ENCODE results near the gene PMVK. TPM values are rescaled to one million over a fixed set of nuclear protein-coding genes. Genes with fewer than 3 reads are reported as not detected.

PMVK gene
- total and polyA plus RNA-seq, 2 donors from 2014 or later: 42.0 to 132 TPM

- Histone ChIP-seq H3K4me3 (ENCODE audit: low read length in 3 of 3) (no peak overlapping the region), H3K36me3 (ENCODE audit: control insufficient read depth in 2 of 3, insufficient read depth in 3 of 3, low read length in 3 of 3) (no peaks in the 10 kb centered on the region), H3K9me3 (ENCODE audit: control insufficient read depth in 2 of 3, insufficient read depth in 1 of 3, low read length in 3 of 3) (no peaks in the 10 kb centered on the region), H3K27ac (ENCODE audit: low read depth in 2 of 2, low read length in 2 of 2) (no peak overlapping the region), H3K9ac (ENCODE audit: low read length in 3 of 3) (no peak overlapping the region), H3K4me1 (ENCODE audit: control insufficient read depth in 2 of 3, insufficient read depth in 2 of 3, low read depth in 1 of 3, low read length in 3 of 3) (peaks cover 0 to 2% (median 0%) of the 10 kb centered on the region in 3 donors), H3K27me3 (ENCODE audit: control insufficient read depth, insufficient read depth, low read length) (no peaks in the 10 kb centered on the region)
- TF ChIP-seq CTCF (IDR thresholded peaks at IDR 0.05; ENCODE audit: borderline replicate concordance, extremely low read depth, insufficient read depth): no peak
- DNase-seq (peak in 1 of 5 donors; percentile 51), FAIRE-seq (no peak)
- intact Hi-C loops (cut with DNase I): loop anchor here (5.0 kb wide), 1 partner anchor 210 kb away; no protein-coding TSS in a partner anchor
These were observed 59.0 kb downstream of the PMVK start for GRCh38 chr1:154877370-154877974.

GRCh38 chr1:154876842-154877369 lies 59.6 kb downstream of the PMVK start:
- Histone ChIP-seq H3K4me3 (ENCODE audit: low read length in 3 of 3) (no peak overlapping the region), H3K9me3 (ENCODE audit: control insufficient read depth in 2 of 3, insufficient read depth in 1 of 3, low read length in 3 of 3) (no peaks in the 10 kb centered on the region), H3K9ac (ENCODE audit: low read length in 3 of 3) (no peak overlapping the region), H3K27ac (ENCODE audit: low read depth in 2 of 2, low read length in 2 of 2) (no peak overlapping the region), H3K4me1 (ENCODE audit: control insufficient read depth in 2 of 3, insufficient read depth in 2 of 3, low read depth in 1 of 3, low read length in 3 of 3) (peaks cover 0 to 2% (median 0%) of the 10 kb centered on the region in 3 donors), H3K36me3 (ENCODE audit: control insufficient read depth in 2 of 3, insufficient read depth in 3 of 3, low read length in 3 of 3) (no peaks in the 10 kb centered on the region), H3K27me3 (ENCODE audit: control insufficient read depth, insufficient read depth, low read length) (no peaks in the 10 kb centered on the region)
- no peak for TF ChIP-seq CTCF (IDR thresholded peaks at IDR 0.05; ENCODE audit: borderline replicate concordance, extremely low read depth, insufficient read depth)
- FAIRE-seq (no peak), DNase-seq (peak in 1 of 5 donors; percentile 3)
- intact Hi-C loops (cut with DNase I): loop anchor here (5.0 kb wide), 1 partner anchor 210 kb away; no protein-coding TSS in a partner anchor

Small RNAs within 50 kb of the gene (microRNA-seq; reads per million reads assigned to microRNA genes)
- gene MIR4258: not detected

Other genes with a start within 250 kb of the PMVK start
- gene KCNN3, start 66.4 kb downstream of the PMVK start, total RNA-seq: 5.6 TPM
- gene KCNN3, start 66.4 kb downstream of the PMVK start, polyA plus RNA-seq (ENCODE audit: insufficient read depth, low read depth, low replicate concordance): 2.6 TPM
- 83.9 TPM for gene PBXIP1, start 19.4 kb upstream of the PMVK start, total RNA-seq
- 115 TPM for gene PBXIP1, start 19.4 kb upstream of the PMVK start, polyA plus RNA-seq (ENCODE audit: insufficient read depth, low read depth, low replicate concordance)
- 32.8 TPM for gene PYGO2, start 25.1 kb upstream of the PMVK start, total RNA-seq
- 26.9 TPM for gene PYGO2, start 25.1 kb upstream of the PMVK start, polyA plus RNA-seq (ENCODE audit: insufficient read depth, low read depth, low replicate concordance)
- 153 TPM for gene SHC1, start 34.0 kb upstream of the PMVK start, total RNA-seq
- gene SHC1, start 34.0 kb upstream of the PMVK start, polyA plus RNA-seq (ENCODE audit: insufficient read depth, low read depth, low replicate concordance): 43.8 TPM
- gene CKS1B, start 38.0 kb upstream of the PMVK start, total RNA-seq: 23.1 TPM
- gene CKS1B, start 38.0 kb upstream of the PMVK start, polyA plus RNA-seq (ENCODE audit: insufficient read depth, low read depth, low replicate concordance): 43.1 TPM
- gene FLAD1, start 46.6 kb upstream of the PMVK start, total RNA-seq: 34.1 TPM
- gene FLAD1, start 46.6 kb upstream of the PMVK start, polyA plus RNA-seq (ENCODE audit: insufficient read depth, low read depth, low replicate concordance): 37.9 TPM
- gene LENEP, start 56.9 kb upstream of the PMVK start, total RNA-seq: not detected
- gene LENEP, start 56.9 kb upstream of the PMVK start, polyA plus RNA-seq (ENCODE audit: insufficient read depth, low read depth, low replicate concordance): not detected
- 68.7 TPM for gene ZBTB7B, start 66.1 kb upstream of the PMVK start, total RNA-seq
- 20.1 TPM for gene ZBTB7B, start 66.1 kb upstream of the PMVK start, polyA plus RNA-seq (ENCODE audit: insufficient read depth, low read depth, low replicate concordance)
- 1.4 TPM for gene DCST2, start 97.1 kb upstream of the PMVK start, total RNA-seq
- gene DCST2, start 97.1 kb upstream of the PMVK start, polyA plus RNA-seq (ENCODE audit: insufficient read depth, low read depth, low replicate concordance): 0.43 TPM
- gene DCST1, start 97.1 kb upstream of the PMVK start, total RNA-seq: not detected
- gene DCST1, start 97.1 kb upstream of the PMVK start, polyA plus RNA-seq (ENCODE audit: insufficient read depth, low read depth, low replicate concordance): not detected
- gene ADAM15, start 114.6 kb upstream of the PMVK start, total RNA-seq: 152 TPM
- gene ADAM15, start 114.6 kb upstream of the PMVK start, polyA plus RNA-seq (ENCODE audit: insufficient read depth, low read depth, low replicate concordance): 68.4 TPM
- 7.6 TPM for gene EFNA4, start 127.0 kb upstream of the PMVK start, total RNA-seq
- 11.8 TPM for gene EFNA4, start 127.0 kb upstream of the PMVK start, polyA plus RNA-seq (ENCODE audit: insufficient read depth, low read depth, low replicate concordance)
- gene EFNA3, start 142.1 kb upstream of the PMVK start, total RNA-seq: 1.7 TPM
- gene EFNA3, start 142.1 kb upstream of the PMVK start, polyA plus RNA-seq (ENCODE audit: insufficient read depth, low read depth, low replicate concordance): 1.2 TPM
- 133 TPM for gene EFNA1, start 191.2 kb upstream of the PMVK start, total RNA-seq
- 61.1 TPM for gene EFNA1, start 191.2 kb upstream of the PMVK start, polyA plus RNA-seq (ENCODE audit: insufficient read depth, low read depth, low replicate concordance)
- 34.8 TPM for gene SLC50A1, start 199.1 kb upstream of the PMVK start, total RNA-seq
- 61.8 TPM for gene SLC50A1, start 199.1 kb upstream of the PMVK start, polyA plus RNA-seq (ENCODE audit: insufficient read depth, low read depth, low replicate concordance)
- 84.4 TPM for gene DPM3, start 203.8 kb upstream of the PMVK start, total RNA-seq
- 237 TPM for gene DPM3, start 203.8 kb upstream of the PMVK start, polyA plus RNA-seq (ENCODE audit: insufficient read depth, low read depth, low replicate concordance)
- 198 TPM for gene KRTCAP2, start 236.6 kb upstream of the PMVK start, total RNA-seq
- 351 TPM for gene KRTCAP2, start 236.6 kb upstream of the PMVK start, polyA plus RNA-seq (ENCODE audit: insufficient read depth, low read depth, low replicate concordance)
- gene TRIM46, start 237.1 kb upstream of the PMVK start, total RNA-seq: 2.1 TPM
- 0.28 TPM for gene TRIM46, start 237.1 kb upstream of the PMVK start, polyA plus RNA-seq (ENCODE audit: insufficient read depth, low read depth, low replicate concordance)